Lower lobe of right lung (tissue), 2 donors: ENCODE results near the gene GRAMD1B. TPM values are rescaled to one million over a fixed set of nuclear protein-coding genes. Genes with fewer than 3 reads are reported as not detected.
A peak's percentile ranks its signal among the peaks of the same experiment; 100 is the strongest.

Source experiments
- ATAC-seq, 2 donors: fragments of 200-7000 bp; cut with Tn5 transposase; one replicate each; pipeline ENCODE4 v1.9.1; 2020 to 2022; ENCODE audit warnings: mild to moderate bottlenecking in 2 of 2, moderate library complexity in 2 of 2
- DNase-seq: peaks from one replicate; pipeline ENCODE4 v3.0.0-alpha.2; 2020
- H3K27ac ChIP-seq: fragments of 200-600 bp; one replicate; pipeline ENCODE4 v1.8.0; 2022
- H3K27me3 ChIP-seq: fragments of 200-600 bp; one replicate; pipeline ENCODE4 v1.8.0; 2022; ENCODE audit warnings: low read depth
- H3K36me3 ChIP-seq: fragments of 200-600 bp; one replicate; pipeline ENCODE4 v1.8.0; 2022; ENCODE audit warnings: mild to moderate bottlenecking
- H3K4me1 ChIP-seq: fragments of 200-600 bp; one replicate; pipeline ENCODE4 v1.8.0; 2022
- H3K4me3 ChIP-seq: fragments of 200-600 bp; one replicate; pipeline ENCODE4 v1.8.0; 2022; ENCODE audit warnings: mild to moderate bottlenecking
- H3K9me3 ChIP-seq: fragments of 200-600 bp; one replicate; pipeline ENCODE4 v1.8.0; 2022
- CTCF ChIP-seq: fragments of 200-600 bp; IDR thresholded peaks from one replicate; pipeline ENCODE4 v1.8.0; 2022; ENCODE audit warnings: antibody characterized with exemption, mild to moderate bottlenecking
- intact Hi-C: fragments of 100-400 bp; cut with DNase I; formaldehyde crosslinking; loops from one replicate; pipeline ENCODE4 v1.11.0; 2022
- total RNA-seq: library from RNA; stranded (reverse); fragmentation: NEBNext Ultra II Directional; extraction: Animal tissue kit (Norgen Biotek cat#: 25700); gene quantifications from one replicate; pipeline ENCODE4 v1.2.1, GENCODE V29; 2021
- donor health status: DM: no; HTN: yes; CAD: no; lungs with severe emphysema.

GRAMD1B gene
- total RNA-seq, 1 donor from 2014 or later: 9.9 TPM

GRCh38 chr11:123392844-123393243, 37.2 kb upstream of the GRAMD1B start:
- no peak for TF ChIP-seq CTCF
- intact Hi-C loops: no loop called here
- no peaks in the 10 kb centered on the region for H3K36me3 ChIP-seq
- H3K9me3 ChIP-seq: no peaks in the 10 kb centered on the region
- ATAC-seq: no peak
- H3K27me3 ChIP-seq: no peaks in the 10 kb centered on the region
- DNase-seq: no peak
- H3K4me3 ChIP-seq: no peak overlapping the region
- no peaks in the 10 kb centered on the region for H3K4me1 ChIP-seq
- H3K27ac ChIP-seq: no peak overlapping the region

GRCh38 chr11:123393312-123393927, 36.6 kb upstream of the GRAMD1B start:
- intact Hi-C loops: no loop called here
- Histone ChIP-seq H3K36me3 (no peaks in the 10 kb centered on the region), H3K27me3 (no peaks in the 10 kb centered on the region), H3K27ac (no peak overlapping the region), H3K4me3 (no peak overlapping the region), H3K9me3 (no peaks in the 10 kb centered on the region), H3K4me1 (no peaks in the 10 kb centered on the region)
- ATAC-seq (no peak), DNase-seq (no peak)
- no peak for TF ChIP-seq CTCF

- Histone ChIP-seq H3K36me3 (no peaks in the 10 kb centered on the region), H3K4me3 (no peak overlapping the region), H3K4me1 (no peaks in the 10 kb centered on the region), H3K9me3 (no peaks in the 10 kb centered on the region), H3K27ac (no peak overlapping the region), H3K27me3 (peaks cover 7% of the 10 kb centered on the region)
- ATAC-seq (no peak), DNase-seq (no peak)
- TF ChIP-seq CTCF: no peak
- intact Hi-C loops: no loop called here
Observed at GRCh38 chr11:123404676-123405075, 25.4 kb upstream of the GRAMD1B start.

- Histone ChIP-seq H3K27me3 (peaks cover 7% of the 10 kb centered on the region), H3K4me3 (no peak overlapping the region), H3K36me3 (no peaks in the 10 kb centered on the region), H3K9me3 (no peaks in the 10 kb centered on the region), H3K27ac (no peak overlapping the region), H3K4me1 (no peaks in the 10 kb centered on the region)
- intact Hi-C loops: no loop called here
- DNase-seq: no peak
- TF ChIP-seq CTCF: no peak
- peak; percentile 41 to 64 for ATAC-seq
Observed at GRCh38 chr11:123405123-123405592, 24.9 kb upstream of the GRAMD1B start.

- ATAC-seq (no peak), DNase-seq (no peak)
- H3K27ac ChIP-seq: no peak overlapping the region
- H3K4me3 ChIP-seq: no peak overlapping the region
- no peaks in the 10 kb centered on the region for H3K4me1 ChIP-seq
- intact Hi-C loops: no loop called here
- no peak for TF ChIP-seq CTCF
- H3K9me3 ChIP-seq: no peaks in the 10 kb centered on the region
- H3K27me3 ChIP-seq: no peaks in the 10 kb centered on the region
- no peaks in the 10 kb centered on the region for H3K36me3 ChIP-seq
Observed at GRCh38 chr11:123406441-123407129, 23.5 kb upstream of the GRAMD1B start.
